Upper lobe of right lung (tissue), 1 donor: ENCODE measurements around the gene PRKAR1B. TPM values are rescaled to one million over a fixed set of nuclear protein-coding genes. Genes with fewer than 3 reads are reported as not detected.
A peak's percentile ranks its signal among the peaks of the same experiment; 100 is the strongest.
"Not testable (repeated sequence)": the region's sequence is repeated elsewhere in the genome, so short reads cannot be mapped to it uniquely, and the experiment has no call there.

Experiments
- ATAC-seq: fragments of 200-7000 bp; cut with Tn5 transposase; one replicate; pipeline ENCODE4 v1.9.1; 2020; ENCODE audit warnings: mild to moderate bottlenecking, moderate library complexity
- DNase-seq: peaks from one replicate; pipeline ENCODE4 v3.0.0-alpha.2; 2020
- H3K27ac ChIP-seq: fragments of 200-600 bp; one replicate; pipeline ENCODE4 v1.8.0; 2022
- H3K27me3 ChIP-seq: fragments of 200-600 bp; one replicate; pipeline ENCODE4 v1.8.0; 2022; ENCODE audit warnings: mild to moderate bottlenecking
- H3K36me3 ChIP-seq: fragments of 200-600 bp; one replicate; pipeline ENCODE4 v1.8.0; 2022
- H3K4me1 ChIP-seq: fragments of 200-600 bp; one replicate; pipeline ENCODE4 v1.8.0; 2022
- H3K4me3 ChIP-seq: fragments of 200-600 bp; one replicate; pipeline ENCODE4 v1.8.0; 2022; ENCODE audit warnings: mild to moderate bottlenecking
- H3K9me3 ChIP-seq: fragments of 200-600 bp; one replicate; pipeline ENCODE4 v1.8.0; 2022
- intact Hi-C: fragments of 100-400 bp; cut with DNase I; formaldehyde crosslinking; loops from one replicate; pipeline ENCODE4 v1.11.0; 2022
- total RNA-seq: library from RNA; stranded (reverse); fragmentation: NEBNext Ultra II Directional; extraction: Animal tissue kit (Norgen Biotek cat#: 25700); gene quantifications from one replicate; pipeline ENCODE4 v1.2.1, GENCODE V29; 2021
- TF ChIP-seq, protein P1 (sequence below): fragments of 200-600 bp; IDR thresholded peaks from one replicate; pipeline ENCODE4 v1.8.0; 2022; ENCODE audit warnings: antibody characterized with exemption
- donor health status: DM: no; HTN: yes; CAD: no; lungs with severe emphysema.

PRKAR1B gene
- total RNA-seq, 1 donor from 2014 or later: 25.7 TPM

DNA sequence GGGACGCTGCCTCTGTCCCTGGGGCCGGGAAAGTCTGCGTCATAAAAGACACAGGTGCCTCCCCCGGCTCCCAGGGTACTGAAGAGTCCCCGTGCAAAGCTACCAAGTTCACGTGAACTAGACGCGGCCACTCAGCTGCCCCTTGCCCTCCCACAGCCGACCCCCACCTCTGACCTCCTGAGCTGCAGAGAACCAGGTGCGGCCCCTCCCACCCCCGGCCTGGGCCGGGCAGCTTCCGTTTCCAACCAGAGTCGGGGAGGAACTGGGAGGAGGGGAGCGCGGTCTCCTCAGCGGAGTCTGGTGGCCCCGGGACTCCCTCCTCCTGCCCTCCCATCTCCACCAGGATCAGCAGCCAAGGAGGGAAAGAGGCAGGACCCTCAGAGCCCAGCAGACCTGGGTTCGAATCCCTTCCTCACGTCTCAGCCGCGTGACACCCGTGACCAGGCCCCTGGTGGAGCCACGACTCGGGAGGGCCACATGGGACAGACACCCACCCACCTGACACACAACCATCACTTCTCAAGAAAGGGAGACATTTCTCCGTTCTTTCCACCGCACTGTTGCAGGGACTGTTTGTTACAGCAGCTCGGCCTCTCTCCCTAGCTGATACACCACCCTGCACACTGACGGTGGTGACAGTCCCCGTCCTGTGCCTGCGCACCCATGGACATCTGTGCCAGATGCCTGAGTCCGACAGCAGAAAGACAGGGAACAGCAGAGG is 170.1 kb downstream of the PRKAR1B start:
- Histone ChIP-seq H3K9me3 (no peaks in the 10 kb centered on the region), H3K27me3 (no peaks in the 10 kb centered on the region), H3K36me3 (no peaks in the 10 kb centered on the region), H3K4me1 (no peaks in the 10 kb centered on the region), H3K27ac (no peak overlapping the region), H3K4me3 (no peak overlapping the region)
- TF ChIP-seq, protein P1, sequence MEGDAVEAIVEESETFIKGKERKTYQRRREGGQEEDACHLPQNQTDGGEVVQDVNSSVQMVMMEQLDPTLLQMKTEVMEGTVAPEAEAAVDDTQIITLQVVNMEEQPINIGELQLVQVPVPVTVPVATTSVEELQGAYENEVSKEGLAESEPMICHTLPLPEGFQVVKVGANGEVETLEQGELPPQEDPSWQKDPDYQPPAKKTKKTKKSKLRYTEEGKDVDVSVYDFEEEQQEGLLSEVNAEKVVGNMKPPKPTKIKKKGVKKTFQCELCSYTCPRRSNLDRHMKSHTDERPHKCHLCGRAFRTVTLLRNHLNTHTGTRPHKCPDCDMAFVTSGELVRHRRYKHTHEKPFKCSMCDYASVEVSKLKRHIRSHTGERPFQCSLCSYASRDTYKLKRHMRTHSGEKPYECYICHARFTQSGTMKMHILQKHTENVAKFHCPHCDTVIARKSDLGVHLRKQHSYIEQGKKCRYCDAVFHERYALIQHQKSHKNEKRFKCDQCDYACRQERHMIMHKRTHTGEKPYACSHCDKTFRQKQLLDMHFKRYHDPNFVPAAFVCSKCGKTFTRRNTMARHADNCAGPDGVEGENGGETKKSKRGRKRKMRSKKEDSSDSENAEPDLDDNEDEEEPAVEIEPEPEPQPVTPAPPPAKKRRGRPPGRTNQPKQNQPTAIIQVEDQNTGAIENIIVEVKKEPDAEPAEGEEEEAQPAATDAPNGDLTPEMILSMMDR: no peak
- DNase-seq (no peak), ATAC-seq (no peak)
- intact Hi-C loops: no loop called here

DNA sequence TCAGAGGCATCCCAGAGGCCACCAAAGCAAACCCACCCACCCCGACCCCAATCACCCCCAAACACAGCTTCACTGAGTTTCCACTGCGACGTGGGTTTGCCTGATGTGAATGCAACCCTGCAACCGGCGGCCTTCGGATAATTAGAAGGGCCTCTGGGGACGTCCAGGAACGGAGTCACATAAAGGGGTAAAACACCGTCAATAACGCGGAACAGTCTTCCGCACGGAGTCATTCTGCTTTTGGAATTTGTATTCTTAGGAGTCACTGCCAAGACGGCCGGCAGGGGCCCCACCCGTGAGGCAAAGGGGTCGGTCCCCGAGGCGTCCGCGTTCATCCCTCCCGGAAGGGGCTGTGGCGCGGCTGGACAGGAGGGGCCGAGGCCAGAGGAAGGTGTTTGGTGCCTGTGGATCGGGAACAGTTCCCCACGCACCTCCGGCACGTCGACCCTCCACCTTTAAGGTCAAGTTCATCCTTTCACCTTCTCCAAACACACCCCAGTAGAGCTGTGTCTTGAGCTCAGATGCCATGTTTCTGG is 170.7 kb downstream of the PRKAR1B start:
- no peaks in the 10 kb centered on the region for H3K27me3 ChIP-seq
- H3K4me3 ChIP-seq: no peak overlapping the region
- no peak overlapping the region for H3K27ac ChIP-seq
- TF ChIP-seq, protein P1: no peak
- H3K4me1 ChIP-seq: no peaks in the 10 kb centered on the region
- H3K36me3 ChIP-seq: no peaks in the 10 kb centered on the region
- ATAC-seq (no peak), DNase-seq (no peak)
- intact Hi-C loops: no loop called here
- no peaks in the 10 kb centered on the region for H3K9me3 ChIP-seq

- TF ChIP-seq, protein P1: no peak
- Histone ChIP-seq H3K4me3 (no peak overlapping the region), H3K9me3 (no peaks in the 10 kb centered on the region), H3K27me3 (no peaks in the 10 kb centered on the region), H3K4me1 (no peaks in the 10 kb centered on the region), H3K36me3 (no peaks in the 10 kb centered on the region), H3K27ac (no peak overlapping the region)
- no peak for DNase-seq
- intact Hi-C loops: no loop called here
- ATAC-seq: no peak
These were observed 171.4 kb downstream of the PRKAR1B start for GRCh38 chr7:555551-556160.

GRCh38 chr7:553636-554111 is 173.4 kb downstream of the PRKAR1B start:
- TF ChIP-seq, protein P1: no peak
- H3K27ac ChIP-seq: no peak overlapping the region
- no peaks in the 10 kb centered on the region for H3K9me3 ChIP-seq
- no peak overlapping the region for H3K4me3 ChIP-seq
- intact Hi-C loops: no loop called here
- no peaks in the 10 kb centered on the region for H3K27me3 ChIP-seq
- ATAC-seq (peak; percentile 3), DNase-seq (no peak)
- H3K4me1 ChIP-seq: no peaks in the 10 kb centered on the region
- H3K36me3 ChIP-seq: no peaks in the 10 kb centered on the region

DNA sequence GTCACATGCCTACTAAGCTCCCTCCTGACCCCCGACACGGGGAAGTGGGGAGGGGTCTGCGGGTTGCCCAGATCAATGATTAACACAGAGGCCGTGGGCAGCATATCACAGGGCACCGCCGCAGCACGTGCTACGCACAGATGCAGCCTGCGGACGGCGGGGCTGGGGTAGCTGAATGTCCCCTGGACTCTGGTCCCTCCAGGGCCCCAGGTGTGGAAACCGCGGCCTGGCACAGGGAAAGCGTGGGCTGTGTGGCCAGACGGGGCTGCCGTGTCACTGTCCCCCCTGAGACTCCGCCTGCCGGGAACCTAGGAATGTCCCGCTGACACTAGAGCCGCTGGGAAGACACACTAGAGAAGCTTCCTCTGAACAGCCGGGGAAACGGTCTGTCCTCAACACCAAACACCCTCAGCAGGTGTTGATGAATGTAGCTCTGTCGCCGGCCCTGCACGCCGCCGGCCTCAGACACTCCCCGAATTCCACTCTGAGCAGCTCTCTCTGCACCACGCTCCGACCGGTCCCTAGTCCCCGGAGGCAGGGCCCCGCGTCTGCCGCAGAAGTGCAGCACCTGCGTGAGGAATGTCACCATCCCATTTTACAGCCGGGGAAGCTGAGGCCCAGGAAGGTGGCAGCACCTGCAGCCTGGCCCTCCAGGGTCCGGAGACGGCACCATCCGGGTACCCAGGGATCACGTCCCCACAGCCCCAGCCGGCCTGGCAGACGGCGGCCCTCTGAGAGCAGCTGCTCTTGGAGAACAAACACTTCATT is 174.0 kb downstream of the PRKAR1B start:
- peak; percentile 63 for ATAC-seq
- intact Hi-C loops: no loop called here

DNA sequence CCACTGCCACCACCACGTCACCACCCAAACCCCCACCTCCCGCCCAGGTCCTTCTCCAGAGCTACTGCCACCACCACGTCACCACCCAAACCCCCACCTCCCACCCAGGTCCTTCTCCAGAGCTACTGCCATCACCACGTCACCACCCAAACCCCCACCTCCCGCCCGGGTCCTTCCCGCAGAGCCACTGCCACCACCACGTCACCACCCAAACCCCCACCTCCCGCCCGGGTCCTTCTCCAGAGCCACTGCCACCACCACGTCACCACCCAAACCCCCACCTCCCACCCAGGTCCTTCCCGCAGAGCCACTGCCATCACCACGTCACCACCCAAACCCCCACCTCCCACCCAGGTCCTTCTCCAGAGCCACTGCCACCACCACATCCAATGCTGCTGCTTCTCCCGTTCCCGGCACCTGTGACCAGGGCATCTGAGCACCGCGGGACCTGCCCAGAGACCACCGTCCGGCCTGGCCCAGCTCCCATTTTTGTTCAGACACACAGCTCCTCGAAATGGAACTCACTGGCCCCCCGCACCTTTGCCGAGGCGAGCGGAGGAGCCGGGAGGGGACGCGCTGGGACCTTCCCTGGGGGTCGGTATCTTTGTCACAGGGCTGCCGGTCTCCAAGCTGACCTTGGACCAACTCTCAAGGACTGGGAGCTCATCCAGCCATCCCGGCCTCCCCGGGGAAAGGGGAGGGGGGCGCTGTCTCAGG is 174.8 kb downstream of the PRKAR1B start:
- H3K27ac ChIP-seq, H3K9me3 ChIP-seq, H3K4me3 ChIP-seq, DNase-seq, H3K4me1 ChIP-seq, H3K27me3 ChIP-seq, intact Hi-C loops, H3K36me3 ChIP-seq, ATAC-seq: not testable (repeated sequence)

More for the DNA sequence above, 174.0 kb downstream of the PRKAR1B start:
- Histone ChIP-seq H3K27ac (no peak overlapping the region), H3K4me3 (no peak overlapping the region), H3K27me3 (no peaks in the 10 kb centered on the region), H3K36me3 (no peaks in the 10 kb centered on the region), H3K9me3 (no peaks in the 10 kb centered on the region), H3K4me1 (no peaks in the 10 kb centered on the region)
- TF ChIP-seq, protein P1: no peak
- DNase-seq: no peak

DNA sequence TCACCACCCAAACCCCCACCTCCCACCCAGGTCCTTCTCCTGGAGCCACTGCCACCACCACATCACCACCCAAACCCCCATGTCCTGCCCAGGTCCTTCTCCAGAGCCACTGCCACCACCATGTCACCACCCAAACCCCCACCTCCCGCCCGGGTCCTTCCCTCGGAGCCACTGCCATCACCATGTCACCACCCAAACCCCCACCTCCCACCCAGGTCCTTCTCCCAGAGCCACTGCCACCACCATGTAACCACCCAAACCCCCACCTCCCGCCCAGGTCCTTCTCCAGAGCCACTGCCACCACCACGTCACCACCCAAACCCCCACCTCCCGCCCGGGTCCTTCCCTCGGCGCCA is 175.5 kb downstream of the PRKAR1B start:
- intact Hi-C loops, ATAC-seq, H3K4me3 ChIP-seq, DNase-seq, H3K27me3 ChIP-seq, H3K4me1 ChIP-seq, H3K27ac ChIP-seq, H3K36me3 ChIP-seq, H3K9me3 ChIP-seq: not testable (repeated sequence)
